Left lobe of liver (tissue), 2 donors: ENCODE measurements around the gene CLDN24. TPM values are rescaled to one million over a fixed set of nuclear protein-coding genes. Genes with fewer than 3 reads are reported as not detected.

ENCODE experiments used
- ATAC-seq: fragments of 200-7000 bp; cut with Tn5 transposase; one replicate; pipeline ENCODE4 v1.9.1; 2020; ENCODE audit warnings: mild to moderate bottlenecking, moderate library complexity
- DNase-seq: peaks from one replicate; pipeline ENCODE4 v3.0.0-alpha.2; 2020; ENCODE audit warnings: low spot score
- total RNA-seq: library from RNA; stranded (reverse); gene quantifications from one replicate; pipeline ENCODE4 v1.2.1, GENCODE V29; 2021
- donor health status: DM: no; HTN: no; CAD: no; lungs with moderate emphysema.
- donor health status: DM: no; HTN: yes; CAD: no.

CLDN24 gene
- total RNA-seq = not detected

DNA sequence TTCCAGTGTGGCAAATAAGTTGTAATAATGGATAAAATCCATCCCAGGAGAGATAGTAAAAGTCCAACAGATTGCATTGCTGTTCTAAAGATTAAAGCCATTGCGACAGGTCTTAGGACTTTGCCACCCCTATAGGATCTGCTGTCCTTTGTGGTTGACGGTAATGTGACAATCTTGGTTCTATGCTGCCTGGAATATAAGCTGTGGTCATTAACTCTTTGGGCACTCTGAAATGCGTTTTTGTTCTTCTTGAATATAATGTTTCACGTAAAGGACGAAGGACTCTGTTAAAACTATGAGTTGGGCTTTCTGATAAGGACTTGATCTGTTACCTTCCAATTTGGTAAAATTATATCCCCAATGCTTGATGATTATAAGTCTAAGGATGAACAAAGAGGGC lies at the start of gene CLDN24:
CLDN24 (minus strand) TSS at position 101 of the 400 bp plus-strand sequence; CDS start at position 101, 0 bp downstream.
- ATAC-seq = no peak
- no peak for DNase-seq

DNA sequence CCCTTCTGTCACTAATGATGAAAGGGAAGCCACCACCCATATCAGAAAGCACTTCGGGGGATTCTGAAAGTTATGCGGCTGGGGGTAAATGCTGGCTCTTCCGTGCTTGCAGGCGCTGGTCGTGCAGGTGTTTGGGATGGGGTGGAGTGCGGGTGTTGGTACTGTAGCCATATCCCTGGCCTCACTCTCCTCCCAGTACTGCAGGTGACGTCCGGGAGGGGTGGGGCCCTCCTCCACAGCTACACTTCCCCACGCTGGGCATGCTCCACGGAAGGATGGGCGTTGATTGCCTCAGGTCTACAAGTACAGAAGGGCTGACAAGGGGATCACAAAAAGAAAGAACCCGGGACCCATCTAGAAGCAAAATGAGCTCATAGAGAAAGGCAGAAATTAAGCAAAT lies 48.6 kb upstream of the CLDN24 start:
- ATAC-seq (no peak), DNase-seq (no peak)

DNA sequence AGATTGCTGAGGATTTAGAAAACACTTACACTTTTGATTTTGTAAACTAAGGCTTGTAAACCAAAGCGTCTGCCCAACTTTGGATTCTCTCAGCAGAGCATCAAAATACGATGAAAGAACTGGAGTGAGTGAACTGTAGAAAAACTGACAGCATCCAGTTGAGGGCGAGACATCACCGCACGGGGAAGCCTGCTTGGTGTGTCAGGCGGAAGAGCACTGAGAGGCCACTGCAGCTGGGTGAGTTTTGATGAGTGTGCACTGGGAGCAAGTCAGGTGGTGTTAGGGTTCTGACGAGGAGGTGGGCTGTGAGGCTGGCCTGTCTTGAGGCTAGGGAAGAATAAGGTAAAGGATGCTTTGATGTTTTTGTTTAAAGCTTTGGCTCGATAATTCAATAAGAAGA lies 46.8 kb upstream of the CLDN24 start:
- DNase-seq = no peak

DNA sequence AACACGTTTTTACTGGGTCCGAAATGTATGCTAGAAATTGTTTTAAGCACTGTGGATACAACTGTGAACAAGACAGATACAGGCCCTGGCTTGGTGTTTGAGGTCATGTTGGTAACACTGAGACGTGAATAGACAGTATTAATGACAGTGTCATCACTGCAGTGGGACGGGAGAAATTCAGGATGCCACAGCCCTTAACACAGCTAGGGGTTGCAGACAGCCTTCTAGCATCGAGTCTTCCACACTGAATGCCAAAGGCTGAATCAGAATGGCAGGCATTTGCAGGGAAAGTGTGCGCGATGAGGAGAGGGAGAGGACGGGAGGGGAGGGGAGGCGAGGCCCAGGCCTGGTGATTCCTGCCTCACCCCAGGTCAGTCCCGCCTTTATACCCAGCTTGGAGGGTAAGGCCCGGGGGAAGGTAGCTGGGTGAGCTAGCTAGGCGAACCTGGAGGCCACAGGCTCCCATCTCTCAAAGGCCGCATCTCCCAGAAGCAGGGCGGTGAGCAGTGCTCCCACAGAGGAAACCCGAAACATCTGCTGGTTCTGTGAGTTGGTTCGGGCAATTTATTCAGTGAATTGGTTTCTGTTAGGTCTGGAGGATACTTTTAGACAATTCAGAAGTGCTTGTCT lies 44.1 kb upstream of the CLDN24 start:
- DNase-seq = no peak
- no peak for ATAC-seq

More for the DNA sequence above, 46.8 kb upstream of the CLDN24 start:
- no peak for ATAC-seq

DNA sequence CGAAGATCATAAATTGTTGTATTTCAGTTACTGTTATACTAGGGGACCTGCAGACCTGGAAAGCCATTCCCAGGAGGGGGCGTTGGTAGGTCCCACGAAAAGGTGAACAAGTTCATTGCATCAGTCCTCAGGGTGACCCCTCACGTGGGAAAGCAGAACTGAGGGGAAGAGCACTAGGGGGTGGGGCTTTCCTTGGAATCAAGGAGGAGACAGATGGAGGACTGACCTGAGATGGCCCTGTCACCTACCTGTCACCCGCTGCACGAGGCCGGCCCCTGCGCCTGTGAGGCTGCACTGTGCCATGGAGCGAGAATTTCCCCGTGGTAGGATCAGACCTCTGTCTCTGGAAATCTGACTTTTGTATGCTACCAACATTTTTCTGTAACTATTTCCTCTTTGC lies 41.8 kb upstream of the CLDN24 start:
- ATAC-seq = no peak
- DNase-seq = no peak

DNA sequence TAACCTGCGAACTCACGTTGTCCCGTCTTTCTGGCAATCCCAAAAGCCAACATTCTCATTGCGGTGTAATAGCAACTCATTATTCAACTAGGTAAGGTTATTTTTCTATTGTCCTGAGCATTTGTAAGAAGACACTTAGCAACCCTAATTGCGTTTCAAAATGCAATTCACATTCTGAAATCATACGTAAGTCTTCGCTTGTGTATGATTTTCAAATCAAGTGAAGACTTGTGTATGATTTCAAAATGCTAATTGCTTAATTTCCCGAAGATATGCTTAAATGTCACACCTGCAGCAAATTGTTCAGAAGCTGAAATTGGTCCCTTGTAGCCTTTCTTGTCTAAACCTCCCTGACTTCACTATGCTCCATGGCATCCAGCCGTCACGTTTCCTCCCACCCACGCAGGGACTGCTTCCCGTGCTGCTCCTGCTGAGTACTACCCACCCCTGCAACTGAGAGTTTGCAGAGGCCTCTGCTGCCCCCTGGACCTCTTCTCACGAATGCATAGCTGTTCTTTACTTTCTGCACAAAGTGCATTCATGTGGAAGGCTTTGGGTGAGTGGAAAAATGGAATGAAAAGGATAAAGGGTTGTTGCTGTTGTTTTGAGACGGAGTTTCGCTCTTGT lies 40.8 kb upstream of the CLDN24 start:
- ATAC-seq = no peak

DNA sequence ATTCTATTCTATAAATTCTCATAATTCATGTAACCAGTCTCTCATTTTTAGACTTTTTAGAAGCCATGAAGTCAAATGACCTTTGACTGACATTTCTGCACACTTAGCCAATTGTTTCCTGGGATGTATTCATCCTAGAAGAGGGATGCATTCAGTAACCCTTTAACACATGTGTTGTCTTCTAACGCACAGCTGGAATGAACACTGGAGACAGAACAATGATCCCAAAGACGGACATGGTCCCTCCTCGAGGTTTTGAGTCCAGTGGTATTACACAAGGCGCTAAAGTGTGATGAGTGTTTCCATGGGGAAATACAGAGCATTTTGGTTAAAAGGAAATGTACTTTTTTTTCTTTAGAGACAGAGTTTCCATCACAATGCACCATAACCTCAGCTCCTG lies 39.8 kb upstream of the CLDN24 start:
- DNase-seq = no peak
- no peak for ATAC-seq

More for the DNA sequence above, 40.8 kb upstream of the CLDN24 start:
- DNase-seq = no peak

DNA sequence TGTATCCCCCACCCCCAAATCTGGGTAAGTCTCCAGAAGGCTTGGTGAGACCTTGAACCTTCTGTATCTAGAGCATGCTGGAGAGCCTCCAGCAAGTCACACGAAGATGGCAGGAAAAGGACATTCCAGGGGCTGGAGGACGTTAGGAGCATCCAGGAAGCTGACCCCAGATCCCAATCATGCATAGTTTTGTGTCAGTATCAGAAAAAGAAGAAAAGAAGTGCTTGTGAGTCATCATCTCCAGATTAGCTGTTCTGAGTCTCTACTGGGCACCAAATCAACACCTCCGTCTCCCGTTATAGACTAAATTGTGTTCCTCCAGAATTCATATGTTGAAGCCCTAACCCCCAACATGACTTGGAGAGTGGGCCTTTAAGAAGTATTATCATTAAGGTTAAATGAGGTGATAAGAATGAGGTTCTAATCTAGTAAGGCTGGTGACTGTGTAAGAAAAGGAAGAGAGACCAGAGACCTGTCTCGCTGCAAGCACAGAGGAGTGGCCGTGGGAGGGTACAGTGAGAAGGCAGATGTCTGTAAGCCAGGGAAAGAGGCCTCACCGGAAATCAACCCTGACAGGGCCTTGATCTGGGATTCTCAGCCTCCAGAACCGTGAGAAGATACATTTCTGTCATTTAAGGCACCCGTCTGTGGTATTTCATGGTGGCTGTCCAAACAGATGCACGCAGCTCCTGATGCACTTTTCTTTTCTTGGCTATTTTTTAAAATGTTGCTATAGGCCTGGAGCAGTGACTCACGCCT lies 38.1 kb upstream of the CLDN24 start:
- DNase-seq (no peak), ATAC-seq (no peak)

DNA sequence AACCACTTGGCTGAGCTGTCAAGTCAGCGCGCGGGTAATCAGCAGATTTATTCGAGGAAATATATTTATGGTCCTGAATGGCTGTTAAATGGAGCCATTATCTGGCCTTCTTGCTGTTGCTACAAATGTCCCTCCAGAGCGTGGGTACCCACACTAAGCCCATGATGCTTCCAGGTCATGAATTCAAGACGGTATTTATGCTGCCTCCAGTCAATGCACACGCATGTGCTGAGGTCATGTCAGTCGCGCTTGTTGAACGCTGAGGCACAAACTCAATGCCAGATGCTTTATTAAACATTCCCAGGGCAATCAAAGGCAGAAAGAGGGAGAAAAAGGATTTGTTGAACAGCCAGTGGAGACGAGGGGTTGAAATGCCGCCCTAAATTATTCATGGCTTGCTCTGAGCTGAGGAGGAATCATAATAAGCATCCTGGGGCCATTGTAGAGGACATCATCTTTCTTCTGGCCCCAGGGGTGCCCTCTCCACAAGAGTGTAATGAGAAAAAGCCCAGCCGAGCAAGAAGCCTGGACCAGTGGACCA lies 36.1 kb upstream of the CLDN24 start:
- ATAC-seq (no peak), DNase-seq (peak; percentile 21)

DNA sequence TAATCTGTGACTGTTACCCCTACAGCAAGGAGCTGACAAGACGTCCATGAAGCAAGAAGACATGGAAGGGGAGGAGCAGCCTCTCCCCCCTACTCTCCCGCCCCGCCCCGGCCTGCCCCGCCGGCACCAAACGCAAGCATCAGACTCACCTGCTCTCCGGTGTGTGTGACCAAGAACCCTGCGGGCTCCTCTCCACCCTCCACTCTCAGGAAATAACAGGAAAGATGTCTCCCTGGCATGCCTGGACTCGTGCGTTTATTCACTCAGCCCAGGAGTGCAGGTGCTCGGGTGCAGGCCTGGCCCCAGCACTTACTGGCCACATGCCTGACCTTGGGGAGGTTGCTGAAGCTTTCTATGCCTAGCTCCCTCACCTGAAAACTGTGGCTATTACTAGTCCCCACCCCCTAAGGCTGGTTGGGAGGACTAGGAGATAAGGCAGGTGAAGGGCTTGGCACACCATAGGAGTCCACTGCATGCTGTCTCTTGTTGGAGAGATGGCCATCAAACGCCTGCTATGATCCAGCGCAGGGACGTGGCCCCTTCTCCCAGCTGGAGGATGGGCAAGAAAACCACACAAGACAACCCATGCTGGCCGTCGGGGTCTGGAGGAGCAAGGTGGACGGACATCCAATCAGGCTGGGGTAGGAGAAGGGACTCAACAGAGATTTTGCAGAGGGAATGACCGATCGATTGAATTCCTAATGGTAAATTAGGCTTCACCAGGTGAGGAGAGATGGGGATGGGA lies 34.9 kb upstream of the CLDN24 start:
- no peak for ATAC-seq
- peak; percentile 15 for DNase-seq

DNA sequence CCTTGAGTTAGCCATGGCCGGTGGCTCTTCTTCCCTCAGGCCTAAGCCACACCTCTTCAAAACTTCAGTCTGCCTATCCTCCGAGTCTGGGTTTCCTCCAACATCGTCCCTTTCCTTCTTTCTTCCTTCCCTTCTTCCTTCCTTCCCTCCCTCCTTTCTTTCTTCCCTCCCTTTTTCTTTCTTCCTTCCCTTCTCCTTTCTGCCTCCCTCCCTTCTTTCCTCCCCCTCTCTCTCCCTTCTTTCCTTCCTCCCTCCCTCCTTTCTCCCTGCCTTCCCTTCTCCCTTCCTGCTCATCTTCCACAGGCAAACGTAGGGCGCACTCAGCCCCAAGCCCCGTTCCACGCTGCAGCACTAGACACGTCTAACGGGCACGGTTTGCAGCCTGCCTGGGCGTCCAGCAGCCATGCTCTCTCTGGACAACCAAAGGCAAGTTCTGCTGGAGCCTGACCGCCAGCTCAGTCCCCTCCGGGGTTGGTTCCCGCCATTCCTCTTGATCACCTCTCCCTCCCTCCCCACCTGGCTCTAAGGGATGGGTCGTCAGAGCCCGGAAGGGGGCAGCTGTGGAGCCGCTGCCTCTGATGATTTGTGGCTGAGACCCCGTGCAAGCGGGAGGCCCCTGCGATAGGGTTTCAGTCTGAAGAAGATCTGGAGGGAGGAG lies 34.1 kb upstream of the CLDN24 start:
- ATAC-seq (no peak), DNase-seq (no peak)

DNA sequence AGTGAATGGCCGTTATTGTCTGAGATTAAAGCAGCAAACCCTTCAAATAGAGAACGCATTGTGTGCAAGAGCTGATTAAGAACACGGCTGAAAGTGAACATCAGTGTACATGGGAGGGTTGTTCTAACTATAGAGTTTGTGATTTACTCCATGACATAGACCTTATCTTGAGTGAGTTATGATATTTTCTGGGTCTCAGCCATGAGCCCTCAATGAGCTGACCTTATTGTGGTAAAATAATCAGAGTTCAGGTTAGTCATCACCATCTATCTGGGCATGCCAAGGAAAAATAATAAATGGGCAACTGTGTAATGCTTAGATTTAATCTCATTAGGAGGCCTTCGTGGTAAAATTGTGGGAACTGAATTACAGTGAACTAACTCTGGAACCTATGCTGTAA lies 33.2 kb upstream of the CLDN24 start:
- ATAC-seq = no peak
- DNase-seq = no peak

DNA sequence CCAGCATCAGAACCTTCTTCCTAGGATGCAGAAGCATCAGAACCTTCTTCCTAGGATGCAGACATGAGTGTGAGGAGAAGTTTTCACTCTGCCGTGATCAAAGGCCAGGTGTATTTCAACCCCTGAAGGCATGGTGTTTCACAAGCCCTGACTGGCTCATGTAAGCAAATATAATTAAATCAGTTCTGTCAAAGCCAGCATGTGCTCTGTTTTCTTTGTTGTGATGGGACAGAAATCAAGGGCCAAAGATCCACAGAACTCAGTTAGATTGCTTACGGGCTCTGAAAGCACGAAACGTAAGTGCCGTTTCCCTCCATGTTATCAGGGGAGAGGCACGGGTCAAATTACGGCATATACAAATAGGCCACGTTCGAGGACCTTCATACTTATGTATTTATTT lies 32.0 kb upstream of the CLDN24 start:
- ATAC-seq = peak; percentile 70

DNA sequence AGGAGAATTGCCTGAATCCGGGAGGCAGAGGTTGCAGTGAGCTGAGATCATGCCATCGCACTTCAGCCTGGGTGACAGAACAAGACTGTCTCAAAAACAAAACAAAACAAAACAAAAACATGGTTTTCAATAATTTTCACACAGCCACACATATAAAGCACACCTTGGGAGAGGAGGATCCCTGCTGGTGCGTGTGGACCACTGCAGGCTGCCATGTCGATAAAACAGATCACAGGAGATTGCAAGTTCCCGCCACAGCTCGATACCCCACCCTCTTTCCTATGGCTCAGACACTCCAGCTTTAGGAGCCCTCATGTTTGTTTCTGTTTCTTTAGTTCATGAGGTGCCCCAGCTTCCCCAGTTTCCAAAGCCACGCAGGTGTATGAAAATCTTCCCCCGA lies 31.3 kb upstream of the CLDN24 start:
- ATAC-seq = no peak
- peak; percentile 12 for DNase-seq

More for the DNA sequence above, 32.0 kb upstream of the CLDN24 start:
- peak; percentile 23 for DNase-seq

DNA sequence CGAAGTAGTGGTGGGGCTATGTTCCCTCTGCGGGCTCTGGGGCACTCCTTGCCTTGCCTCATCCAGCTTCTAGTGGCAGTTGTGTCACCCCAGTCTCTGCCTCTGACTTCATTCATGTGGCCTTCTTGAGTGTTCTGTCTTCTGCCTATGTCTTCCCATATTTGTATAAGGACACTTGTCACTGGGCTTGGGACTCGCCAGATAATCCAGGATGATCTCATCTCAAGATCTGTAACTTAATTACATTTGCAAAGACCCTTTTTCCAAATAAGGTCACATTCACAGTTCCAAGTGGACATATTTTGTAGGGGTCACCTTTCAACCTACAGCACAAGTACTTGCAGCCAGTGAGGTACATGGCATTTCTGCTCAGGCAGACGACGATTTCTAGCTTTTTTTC lies 30.3 kb upstream of the CLDN24 start:
- ATAC-seq (no peak), DNase-seq (peak; percentile 14)

DNA sequence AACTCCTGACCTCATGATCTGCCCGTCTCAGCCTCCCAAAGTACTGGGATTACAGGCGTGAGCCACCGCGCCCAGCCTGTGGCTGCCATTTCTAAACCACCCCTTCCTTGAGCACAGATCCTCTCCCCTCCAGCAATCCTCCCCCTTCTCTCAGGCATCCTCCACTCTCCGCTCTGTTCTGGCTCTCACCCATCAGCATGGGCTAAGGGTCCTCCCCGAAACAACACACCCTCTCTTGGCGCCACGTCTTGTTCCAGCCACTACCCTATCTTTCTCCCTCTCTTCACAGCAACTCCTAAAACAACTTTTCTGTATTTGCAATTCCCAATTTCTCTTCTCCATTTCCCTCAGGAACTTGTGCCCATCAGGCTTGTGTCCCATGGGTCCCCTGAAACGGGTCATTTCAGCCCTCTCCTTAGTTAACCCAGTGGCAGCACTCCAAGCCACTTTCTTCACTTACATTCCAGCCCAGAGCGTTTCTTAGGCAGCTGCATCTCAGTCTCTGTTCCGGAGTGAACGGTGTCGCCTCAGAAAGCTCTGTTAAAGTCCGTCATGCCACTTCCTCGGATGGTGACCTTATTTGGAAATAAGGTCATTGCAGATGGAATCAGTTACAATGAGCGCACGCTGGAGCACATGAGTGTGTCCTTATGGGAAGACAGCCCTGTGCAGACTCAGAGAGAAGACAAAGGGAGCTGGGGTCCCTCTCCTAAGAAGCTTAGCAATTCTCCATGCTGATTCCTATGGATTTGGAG lies 28.3 kb upstream of the CLDN24 start:
- DNase-seq (peak; percentile 28), ATAC-seq (no peak)

DNA sequence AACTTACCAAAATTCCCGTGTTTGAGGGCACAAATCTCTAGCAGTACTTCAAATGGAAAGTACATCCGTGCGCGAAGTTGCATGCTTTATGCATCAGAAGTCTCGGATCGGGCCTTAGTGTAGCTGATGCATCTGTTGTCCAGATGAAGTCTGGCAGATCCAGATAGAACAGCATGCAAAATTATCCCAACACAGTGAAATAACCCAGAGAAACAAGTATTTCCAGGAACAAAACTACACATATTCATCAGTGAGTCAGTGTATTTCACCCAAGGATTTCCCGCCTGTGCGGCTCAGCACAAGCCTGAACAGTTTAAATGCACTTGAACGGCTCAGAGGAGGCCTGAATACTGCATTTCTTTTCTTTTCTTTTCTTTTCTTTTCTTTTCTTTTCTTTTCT lies 27.4 kb upstream of the CLDN24 start:
- no peak for ATAC-seq
- no peak for DNase-seq

DNA sequence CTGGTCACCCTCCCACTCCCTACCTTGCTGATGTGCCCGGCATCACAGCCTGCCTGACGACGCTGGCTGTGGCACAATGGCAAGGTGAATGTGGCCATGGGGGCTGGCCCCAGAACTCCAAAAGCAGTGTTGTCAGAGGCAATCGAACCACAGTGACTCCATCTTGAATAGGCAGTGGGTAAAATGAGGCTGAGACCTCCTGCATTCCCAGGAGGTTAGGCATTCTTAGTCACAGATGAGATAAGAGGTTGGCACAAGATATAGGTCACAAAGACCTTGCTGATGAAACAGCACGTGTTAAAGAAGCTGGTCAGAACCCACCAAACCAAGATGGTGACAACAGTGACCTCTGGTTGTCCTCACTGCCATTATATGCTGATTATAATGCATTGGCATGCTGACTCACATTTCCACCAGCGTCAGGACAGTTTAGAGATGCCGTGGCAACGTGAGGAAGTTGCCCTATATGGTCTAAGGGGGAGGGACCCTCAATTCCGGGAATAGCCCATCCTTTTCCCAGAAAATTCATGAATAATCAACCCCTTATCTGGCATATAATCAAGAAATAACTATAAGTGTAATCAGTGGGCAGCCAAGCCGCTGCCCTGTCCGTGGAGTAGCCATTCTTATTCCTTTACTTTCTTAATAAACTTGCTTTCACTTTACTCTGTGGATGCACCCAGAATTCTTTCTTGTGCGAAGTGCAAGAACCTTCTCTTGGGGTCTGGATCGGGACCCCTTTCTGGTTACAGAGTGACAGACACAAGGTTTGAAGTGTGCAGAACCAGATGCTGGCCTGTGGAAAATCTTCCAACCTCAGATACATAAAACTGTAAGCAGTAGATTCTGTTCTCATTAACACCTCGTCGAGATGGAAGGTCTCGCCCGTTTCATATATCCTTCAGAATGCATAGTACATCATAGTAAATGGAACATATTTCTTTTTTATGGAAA lies 26.8 kb upstream of the CLDN24 start:
- ATAC-seq (no peak), DNase-seq (no peak)

DNA sequence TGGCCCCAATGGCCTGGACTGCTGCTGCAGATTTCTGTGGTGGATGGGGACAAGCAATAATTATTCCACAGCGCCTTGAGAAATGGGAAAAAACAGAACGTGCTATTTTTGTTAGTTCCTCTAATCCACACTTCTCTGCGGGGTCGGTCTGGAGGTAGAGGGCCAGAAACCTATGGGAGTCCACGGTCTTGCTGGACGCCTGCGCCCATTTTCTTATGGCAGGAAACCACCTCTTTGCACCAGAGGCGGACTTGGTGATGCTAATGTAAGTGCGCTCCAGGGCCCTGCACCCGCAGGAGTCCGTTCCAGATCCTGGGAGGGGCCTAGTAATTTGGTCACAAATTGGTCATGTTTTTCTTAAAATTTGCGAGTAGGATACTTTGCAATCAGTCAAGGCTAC lies 25.9 kb upstream of the CLDN24 start:
- ATAC-seq = no peak
- no peak for DNase-seq
